Type B pancreatic cell (in vitro differentiated cells): ENCODE data around the gene CCDC184. TPM values are rescaled to one million over a fixed set of nuclear protein-coding genes. Genes with fewer than 3 reads are reported as not detected.
A peak's percentile ranks its signal among the peaks of the same experiment; 100 is the strongest.
"Not testable (repeated sequence)": the region's sequence is repeated elsewhere in the genome, so short reads cannot be mapped to it uniquely, and the experiment has no call there.

Experiments used
- DNase-seq: peaks from one replicate; pipeline ENCODE4 v3.0.0; 2021; ENCODE audit warnings: mixed read lengths; ENCODE audit not compliant: unreplicated experiment; ENCODE audit errors: extremely low spot score
- H3K27ac Mint-ChIP-seq: 2 replicates; pipeline ENCODE4 v1.8.0; 2021; ENCODE audit warnings: mild to moderate bottlenecking, mixed read lengths
- H3K27me3 Mint-ChIP-seq: 2 replicates; pipeline ENCODE4 v1.8.0; 2021; ENCODE audit warnings: mixed read lengths
- H3K36me3 Mint-ChIP-seq: 2 replicates; pipeline ENCODE4 v1.8.0; 2021; ENCODE audit warnings: mixed read lengths
- H3K4me1 Mint-ChIP-seq: one replicate; pipeline ENCODE4 v1.8.0; 2021; ENCODE audit warnings: mixed read lengths; ENCODE audit not compliant: unreplicated experiment
- H3K4me3 Mint-ChIP-seq: 2 replicates; pipeline ENCODE4 v1.8.0; 2021; ENCODE audit warnings: mild to moderate bottlenecking, mixed read lengths
- H3K9me3 Mint-ChIP-seq: 2 replicates; pipeline ENCODE4 v1.8.0; 2021; ENCODE audit warnings: mixed read lengths
- total RNA-seq: library from RNA; stranded (reverse); gene quantifications from 2 replicates; pipeline ENCODE4 v1.2.1, GENCODE V29; 2021; ENCODE audit warnings: low replicate concordance
- TF ChIP-seq, protein P1 (sequence below): fragments of 200-600 bp; sonication (generic); conservative IDR thresholded peaks from 2 replicates; pipeline ENCODE4 v1.5.0; 2021; ENCODE audit warnings: antibody characterized with exemption, mild to moderate bottlenecking

Gene CCDC184
- total RNA-seq, 1 donor from 2014 or later: 2.4 TPM

DNA sequence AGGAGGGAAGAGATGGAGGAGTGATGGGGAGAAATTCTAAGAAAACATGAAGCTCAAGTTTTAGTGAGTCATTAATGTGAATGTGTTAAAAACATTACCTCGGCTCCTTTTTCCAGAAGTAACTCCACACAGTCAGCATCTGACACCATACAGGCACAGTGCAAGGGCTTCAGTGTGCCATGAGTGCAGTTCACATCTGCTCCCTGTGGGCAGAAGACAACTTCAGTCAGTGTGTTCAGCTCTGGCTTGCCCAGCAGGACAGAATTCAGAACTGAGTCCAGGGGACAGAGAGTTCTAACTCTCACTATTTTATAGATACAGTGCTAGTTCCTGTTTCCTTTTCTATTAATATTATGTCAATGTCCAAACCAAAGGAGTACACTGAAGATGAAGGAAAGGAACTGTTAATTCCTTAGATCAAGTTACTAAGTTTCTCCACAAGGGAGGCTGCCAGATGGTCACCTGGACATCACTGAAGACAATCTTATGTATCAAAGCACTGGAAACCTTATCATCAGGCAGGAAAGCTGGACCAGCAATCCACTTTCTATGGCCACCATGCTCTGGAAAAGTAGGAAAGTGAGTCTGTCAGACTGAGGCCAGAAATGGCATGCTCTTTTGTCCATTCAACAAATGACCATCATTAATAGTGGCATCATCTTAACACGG lies 32.2 kb upstream of the CCDC184 start:
- H3K27me3 Mint-ChIP-seq: no peaks in the 10 kb centered on the region
- TF ChIP-seq, protein P1, sequence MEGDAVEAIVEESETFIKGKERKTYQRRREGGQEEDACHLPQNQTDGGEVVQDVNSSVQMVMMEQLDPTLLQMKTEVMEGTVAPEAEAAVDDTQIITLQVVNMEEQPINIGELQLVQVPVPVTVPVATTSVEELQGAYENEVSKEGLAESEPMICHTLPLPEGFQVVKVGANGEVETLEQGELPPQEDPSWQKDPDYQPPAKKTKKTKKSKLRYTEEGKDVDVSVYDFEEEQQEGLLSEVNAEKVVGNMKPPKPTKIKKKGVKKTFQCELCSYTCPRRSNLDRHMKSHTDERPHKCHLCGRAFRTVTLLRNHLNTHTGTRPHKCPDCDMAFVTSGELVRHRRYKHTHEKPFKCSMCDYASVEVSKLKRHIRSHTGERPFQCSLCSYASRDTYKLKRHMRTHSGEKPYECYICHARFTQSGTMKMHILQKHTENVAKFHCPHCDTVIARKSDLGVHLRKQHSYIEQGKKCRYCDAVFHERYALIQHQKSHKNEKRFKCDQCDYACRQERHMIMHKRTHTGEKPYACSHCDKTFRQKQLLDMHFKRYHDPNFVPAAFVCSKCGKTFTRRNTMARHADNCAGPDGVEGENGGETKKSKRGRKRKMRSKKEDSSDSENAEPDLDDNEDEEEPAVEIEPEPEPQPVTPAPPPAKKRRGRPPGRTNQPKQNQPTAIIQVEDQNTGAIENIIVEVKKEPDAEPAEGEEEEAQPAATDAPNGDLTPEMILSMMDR: no peak
- DNase-seq: peak; percentile 6

DNA sequence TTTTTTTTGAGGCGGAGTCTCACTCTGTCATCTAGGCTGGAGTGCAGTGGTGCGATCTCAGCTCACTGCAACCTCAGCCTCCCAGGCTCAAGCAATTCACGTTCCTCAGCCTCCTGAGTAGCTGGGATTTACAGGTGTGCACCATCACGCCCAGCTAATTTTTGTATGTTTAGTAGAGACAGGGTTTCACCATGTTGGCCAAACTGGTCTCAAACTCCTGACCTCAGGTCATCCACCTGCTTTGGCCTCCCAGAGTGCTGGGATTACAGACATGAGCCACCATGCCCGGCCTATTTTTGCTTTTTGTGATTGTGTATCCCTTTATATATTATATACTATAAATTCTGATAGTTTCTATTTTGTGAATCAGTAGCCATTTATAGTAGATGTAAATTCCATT lies 27.7 kb upstream of the CCDC184 start:
- not testable (repeated sequence) for H3K27ac Mint-ChIP-seq, H3K9me3 Mint-ChIP-seq, DNase-seq, H3K27me3 Mint-ChIP-seq, H3K36me3 Mint-ChIP-seq
- H3K4me1 Mint-ChIP-seq: peaks cover 11% of the 10 kb centered on the region
- peak overlapping the region; percentile 97 for H3K4me3 Mint-ChIP-seq

More for the DNA sequence above, 32.2 kb upstream of the CCDC184 start:
- Mint-ChIP-seq H3K27ac (no peak overlapping the region), H3K9me3 (no peaks in the 10 kb centered on the region), H3K36me3 (peaks cover 20% of the 10 kb centered on the region), H3K4me1 (no peaks in the 10 kb centered on the region), H3K4me3 (no peak overlapping the region)

DNA sequence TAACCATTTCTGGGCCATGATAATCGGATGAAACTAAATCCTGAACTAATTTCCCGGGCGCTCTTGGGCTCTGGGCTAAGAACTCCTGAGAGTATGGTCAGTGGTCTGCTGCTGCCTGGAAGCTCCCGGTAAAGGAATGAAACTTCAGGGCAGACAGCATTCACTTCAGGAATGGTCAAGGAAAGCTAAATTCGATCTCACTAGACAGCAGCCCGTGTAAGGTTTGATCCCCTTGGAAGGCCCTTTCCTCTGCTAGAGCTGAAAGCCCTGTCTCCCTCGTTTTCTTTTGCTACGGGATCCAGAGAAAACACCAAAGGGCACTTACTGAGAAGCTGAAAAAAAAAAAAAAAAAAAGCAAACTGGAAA lies 26.8 kb upstream of the CCDC184 start:
- H3K4me3 Mint-ChIP-seq: peak overlapping the region; percentile 97
- H3K4me1 Mint-ChIP-seq: peaks cover 11% of the 10 kb centered on the region
- H3K9me3 Mint-ChIP-seq: no peaks in the 10 kb centered on the region
- H3K27me3 Mint-ChIP-seq: no peaks in the 10 kb centered on the region
- peaks cover 5% of the 10 kb centered on the region for H3K36me3 Mint-ChIP-seq
- peak overlapping the region; percentile 96 for H3K27ac Mint-ChIP-seq
- DNase-seq: no peak
- TF ChIP-seq, protein P1: no peak

DNA sequence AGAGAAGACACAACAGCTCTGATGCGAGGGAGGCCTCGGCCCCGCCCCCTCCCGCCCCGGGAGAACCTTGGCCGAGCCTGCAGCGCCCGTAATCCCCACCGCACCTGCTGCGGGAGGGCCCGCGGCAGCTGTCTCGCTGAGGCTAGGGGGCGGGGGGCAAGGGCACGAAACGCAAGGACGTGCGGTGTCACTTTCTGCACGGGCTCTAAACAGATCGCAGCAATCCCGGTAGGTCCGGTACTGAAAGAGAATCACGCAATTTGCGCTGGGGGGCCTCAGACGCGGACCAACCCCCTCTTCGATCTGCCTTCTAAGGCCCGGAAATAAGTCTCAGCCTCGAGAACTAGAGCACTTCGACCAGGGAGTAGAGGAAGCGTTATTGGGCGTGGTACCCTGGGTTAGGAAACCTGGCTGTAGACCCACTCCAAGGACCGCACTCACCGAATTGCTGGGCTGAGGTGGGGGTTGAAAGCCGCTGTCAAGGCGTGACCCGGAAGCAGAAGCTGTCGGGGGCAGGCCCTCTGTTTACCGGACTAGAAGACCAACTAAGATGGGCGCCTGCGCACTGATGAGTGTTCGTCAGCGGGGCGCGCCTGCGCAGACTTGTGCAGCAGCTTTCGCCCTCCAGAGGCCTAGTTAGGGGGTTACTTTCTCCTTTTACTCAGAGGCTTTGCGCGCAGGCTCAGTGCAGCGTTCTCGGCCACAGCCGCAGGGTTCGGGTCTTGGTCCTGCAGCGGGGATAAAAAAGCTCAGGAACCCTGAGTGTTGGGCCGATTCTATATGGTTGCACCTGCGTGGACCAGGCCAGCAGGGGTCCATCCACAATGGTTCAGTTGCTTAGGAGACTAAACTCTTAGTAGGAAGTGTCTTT lies 26.2 kb upstream of the CCDC184 start, which contains the start of gene ASB8:
TSS of gene ASB8 (minus strand) at position 498 of the 871 bp plus-strand sequence. CDS start 4,019 bp downstream, outside the sequence.
- TF ChIP-seq, protein P1: peak; percentile 59
- Mint-ChIP-seq H3K9me3 (no peaks in the 10 kb centered on the region), H3K4me3 (peak within 1 kb of the TSS; percentile 97), H3K4me1 (peaks cover 11% of the 10 kb centered on the region), H3K27ac (peak within 1 kb of the TSS; percentile 96), H3K36me3 (peaks cover 5% of the 10 kb centered on the region), H3K27me3 (no peaks in the 10 kb centered on the region)
- peak; percentile 98 for DNase-seq

DNA sequence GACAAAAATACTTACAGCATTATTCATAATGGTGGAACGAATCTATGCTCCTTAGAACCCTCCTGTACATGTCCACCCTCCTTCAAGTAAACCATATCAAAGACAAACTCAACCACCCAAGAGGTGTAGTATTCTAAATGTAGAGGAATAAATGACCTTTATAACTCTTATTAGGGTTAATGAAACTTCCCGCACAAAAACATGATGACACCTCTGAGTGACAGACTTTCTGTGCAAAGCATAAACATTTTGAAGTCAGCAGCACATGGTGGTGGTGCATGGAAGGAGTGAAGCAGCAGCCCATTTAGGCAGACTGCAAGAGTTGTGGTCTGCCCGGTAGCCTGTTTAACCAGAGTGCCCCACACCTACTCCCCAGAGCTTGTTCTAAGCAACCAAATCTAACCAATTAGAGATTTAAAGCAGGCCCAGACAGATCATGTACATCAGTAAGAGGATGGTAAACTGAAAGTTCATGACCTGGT lies 25.5 kb upstream of the CCDC184 start:
- H3K4me1 Mint-ChIP-seq: peaks cover 11% of the 10 kb centered on the region
- peak overlapping the region; percentile 96 for H3K27ac Mint-ChIP-seq
- no peaks in the 10 kb centered on the region for H3K27me3 Mint-ChIP-seq
- peak overlapping the region; percentile 97 for H3K4me3 Mint-ChIP-seq
- no peaks in the 10 kb centered on the region for H3K9me3 Mint-ChIP-seq
- DNase-seq: no peak
- peaks cover 5% of the 10 kb centered on the region for H3K36me3 Mint-ChIP-seq
- TF ChIP-seq, protein P1: no peak

DNA sequence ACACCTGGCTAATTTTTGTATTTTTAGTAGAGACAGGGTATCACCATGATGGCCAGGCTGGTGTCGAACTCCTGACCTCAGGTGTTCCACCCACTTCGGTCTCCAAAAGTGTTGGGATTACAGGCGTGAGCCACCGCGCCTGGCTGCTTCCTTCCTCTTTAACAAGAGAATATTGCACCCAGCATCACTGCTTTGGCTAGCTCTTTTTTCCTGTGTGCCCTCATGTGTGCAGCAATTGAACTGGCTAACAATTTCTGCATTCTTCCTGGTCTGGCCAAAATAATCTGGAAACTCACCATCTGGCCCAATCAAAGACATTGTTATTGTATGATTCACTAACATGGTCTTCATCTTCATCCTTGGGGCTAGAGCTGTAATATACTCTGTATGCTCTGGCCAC lies 23.4 kb upstream of the CCDC184 start:
- H3K27ac Mint-ChIP-seq: no peak overlapping the region

More for the DNA sequence above, 23.4 kb upstream of the CCDC184 start:
- TF ChIP-seq, protein P1: no peak
- no peak for DNase-seq
- Mint-ChIP-seq H3K27me3 (no peaks in the 10 kb centered on the region), H3K9me3 (no peaks in the 10 kb centered on the region), H3K36me3 (no peaks in the 10 kb centered on the region), H3K4me3 (no peak overlapping the region), H3K4me1 (peaks cover 11% of the 10 kb centered on the region)
